Measurements from ENCODE around the gene UBE2O.

GRCh38 chr17:76351526-76352071 is 101.4 kb downstream of the UBE2O start:
- TF ChIP-seq CTCF (conservative IDR thresholded peaks at IDR 0.05; ENCODE audit: low read depth in 2 of 2), result no peak
- no peak for TF ChIP-seq EZH2phosphoT487 (IDR thresholded peaks at IDR 0.05; ENCODE audit: unreplicated experiment)

Measured in GM23338 (cell line).